Osteocyte (in vitro differentiated cells): ENCODE measurements around the gene RAB44. TPM values are rescaled to one million over a fixed set of nuclear protein-coding genes. Genes with fewer than 3 reads are reported as not detected.

Source experiments
- DNase-seq: peaks from one replicate; pipeline ENCODE4 v3.0.0; 2021; ENCODE audit warnings: mixed read lengths; ENCODE audit not compliant: unreplicated experiment; ENCODE audit errors: extremely low spot score
- H3K27ac Mint-ChIP-seq: one replicate; pipeline ENCODE4 v1.8.0; 2021; ENCODE audit warnings: mild to moderate bottlenecking, mixed read lengths; ENCODE audit not compliant: unreplicated experiment
- H3K27me3 Mint-ChIP-seq: one replicate; pipeline ENCODE4 v1.8.0; 2021; ENCODE audit warnings: mixed read lengths; ENCODE audit not compliant: unreplicated experiment
- H3K36me3 Mint-ChIP-seq: one replicate; pipeline ENCODE4 v1.8.0; 2021; ENCODE audit warnings: mixed read lengths; ENCODE audit not compliant: unreplicated experiment
- H3K4me1 Mint-ChIP-seq: one replicate; pipeline ENCODE4 v1.8.0; 2021; ENCODE audit warnings: mixed read lengths; ENCODE audit not compliant: unreplicated experiment
- H3K4me3 Mint-ChIP-seq: one replicate; pipeline ENCODE4 v1.8.0; 2021; ENCODE audit warnings: mild to moderate bottlenecking, moderate library complexity, mixed read lengths; ENCODE audit not compliant: unreplicated experiment
- H3K9me3 Mint-ChIP-seq: one replicate; pipeline ENCODE4 v1.8.0; 2021; ENCODE audit warnings: mixed read lengths; ENCODE audit not compliant: unreplicated experiment
- CTCF ChIP-seq: fragments of 200-600 bp; sonication (generic); IDR thresholded peaks from 2 replicates; pipeline ENCODE4 v1.5.0; 2021; ENCODE audit warnings: antibody characterized with exemption, mild to moderate bottlenecking, moderate library complexity
- total RNA-seq: library from RNA; stranded (reverse); gene quantifications from 2 replicates; pipeline ENCODE4 v1.2.1, GENCODE V29; 2021

RAB44 gene
- total RNA-seq, 1 donor from 2014 or later, result not detected

DNA sequence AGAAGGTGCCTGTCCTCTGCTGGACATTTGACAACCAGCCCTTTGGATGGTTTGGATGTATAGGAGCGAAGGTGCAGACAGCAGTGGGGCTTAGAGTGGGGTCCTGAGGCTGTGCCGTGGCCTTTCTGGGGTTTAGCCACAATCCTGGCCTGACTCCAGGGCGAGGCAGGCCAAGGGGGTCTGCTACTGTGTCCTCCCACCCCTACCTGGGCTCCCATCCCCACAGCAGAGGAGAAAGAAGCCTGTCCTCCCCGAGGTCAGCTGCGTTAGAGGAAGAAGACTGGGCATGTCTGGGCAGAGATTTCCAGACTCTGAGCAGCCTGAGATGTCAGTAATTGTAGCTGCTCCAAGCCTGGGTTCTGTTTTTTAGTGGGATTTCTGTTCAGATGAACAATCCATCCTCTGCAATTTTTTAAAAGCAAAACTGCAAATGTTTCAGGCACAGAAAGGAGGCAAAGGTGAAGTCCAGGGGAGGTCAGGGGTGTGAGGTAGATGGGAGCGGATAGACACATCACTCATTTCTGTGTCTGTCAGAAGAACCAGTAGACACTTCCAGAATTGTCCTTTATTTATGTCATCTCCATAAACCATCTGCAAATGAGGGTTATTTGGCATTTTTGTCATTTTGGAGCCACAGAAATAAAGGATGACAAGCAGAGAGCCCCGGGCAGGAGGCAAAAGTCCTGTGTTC, 20.4 kb upstream of the RAB44 start:
- peak overlapping the region; percentile 44 for H3K4me3 Mint-ChIP-seq
- peaks cover 3% of the 10 kb centered on the region for H3K36me3 Mint-ChIP-seq
- H3K27me3 Mint-ChIP-seq, result no peaks in the 10 kb centered on the region
- peak overlapping the region; percentile 96 for H3K27ac Mint-ChIP-seq
- H3K9me3 Mint-ChIP-seq, result no peaks in the 10 kb centered on the region
- H3K4me1 Mint-ChIP-seq, result peaks cover 51% of the 10 kb centered on the region
- no peak for TF ChIP-seq CTCF
- DNase-seq, result no peak

DNA sequence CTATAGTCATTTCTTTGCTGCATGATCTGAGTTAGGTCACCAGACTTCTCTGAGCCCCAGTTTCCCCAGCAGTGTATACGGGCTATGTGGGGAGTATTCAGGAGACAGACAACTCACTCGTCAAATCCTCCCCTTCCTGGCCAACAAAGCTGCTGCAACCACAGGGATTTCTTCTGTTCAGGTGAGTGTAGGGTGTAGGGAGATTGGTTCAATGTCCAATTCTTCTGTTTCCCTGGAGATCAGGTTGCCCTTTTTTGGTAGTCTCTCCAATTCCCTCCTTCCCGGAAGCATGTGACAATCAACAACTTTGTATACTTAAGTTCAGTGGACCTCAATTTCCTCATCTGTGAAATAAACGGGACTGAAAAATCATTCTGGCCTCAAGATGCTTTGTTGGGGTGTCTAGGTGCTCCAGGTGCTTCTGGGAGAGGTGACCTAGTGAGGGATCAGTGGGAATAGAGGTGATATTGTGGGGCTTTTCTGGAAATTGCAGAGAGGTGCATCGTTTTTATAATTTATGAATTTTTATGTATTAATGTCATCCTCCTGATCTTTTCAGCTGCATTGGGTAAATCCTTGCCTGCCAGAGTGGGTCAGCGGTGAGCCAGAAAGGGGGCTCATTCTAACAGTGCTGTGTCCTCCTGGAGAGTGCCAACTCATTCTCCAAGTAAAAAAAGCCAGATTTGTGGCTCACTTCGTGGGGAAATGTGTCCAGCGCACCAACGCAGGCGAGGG, 19.7 kb upstream of the RAB44 start:
- Mint-ChIP-seq H3K9me3 (no peaks in the 10 kb centered on the region), H3K27me3 (no peaks in the 10 kb centered on the region), H3K4me3 (peak overlapping the region; percentile 61), H3K36me3 (peaks cover 6% of the 10 kb centered on the region), H3K27ac (peak overlapping the region; percentile 96), H3K4me1 (peaks cover 56% of the 10 kb centered on the region)
- no peak for DNase-seq
- no peak for TF ChIP-seq CTCF

DNA sequence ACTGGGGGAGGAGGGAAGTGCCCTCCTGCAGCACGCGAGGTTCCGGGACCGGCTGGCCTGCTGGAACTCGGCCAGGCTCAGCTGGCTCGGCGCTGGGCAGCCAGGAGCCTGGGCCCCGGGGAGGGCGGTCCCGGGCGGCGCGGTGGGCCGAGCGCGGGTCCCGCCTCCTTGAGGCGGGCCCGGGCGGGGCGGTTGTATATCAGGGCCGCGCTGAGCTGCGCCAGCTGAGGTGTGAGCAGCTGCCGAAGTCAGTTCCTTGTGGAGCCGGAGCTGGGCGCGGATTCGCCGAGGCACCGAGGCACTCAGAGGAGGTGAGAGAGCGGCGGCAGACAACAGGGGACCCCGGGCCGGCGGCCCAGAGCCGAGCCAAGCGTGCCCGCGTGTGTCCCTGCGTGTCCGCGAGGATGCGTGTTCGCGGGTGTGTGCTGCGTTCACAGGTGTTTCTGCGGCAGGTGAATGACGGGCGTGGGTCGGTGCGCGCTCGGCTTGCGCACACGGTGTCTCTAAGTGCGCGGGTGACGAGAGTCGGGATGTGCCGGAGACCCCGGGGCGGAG, 19.1 kb upstream of the RAB44 start, which contains the start of gene CDKN1A:
Gene CDKN1A (plus strand): TSS at position 227 of the 555 bp plus-strand sequence. CDS start 5,388 bp downstream, outside the sequence.
- peaks cover 10% of the 10 kb centered on the region for H3K36me3 Mint-ChIP-seq
- H3K27me3 Mint-ChIP-seq, result no peaks in the 10 kb centered on the region
- no peak for TF ChIP-seq CTCF
- H3K9me3 Mint-ChIP-seq, result no peaks in the 10 kb centered on the region
- DNase-seq, result peak; percentile 98
- H3K4me1 Mint-ChIP-seq, result peaks cover 61% of the 10 kb centered on the region
- peak within 1 kb of the TSS; percentile 96 for H3K4me3 Mint-ChIP-seq
- peak within 1 kb of the TSS; percentile 99 for H3K27ac Mint-ChIP-seq

- TF ChIP-seq CTCF, result no peak
- H3K4me1 Mint-ChIP-seq, result peaks cover 57% of the 10 kb centered on the region
- no peaks in the 10 kb centered on the region for H3K9me3 Mint-ChIP-seq
- DNase-seq, result no peak
- peak overlapping the region; percentile 96 for H3K4me3 Mint-ChIP-seq
- H3K36me3 Mint-ChIP-seq, result peaks cover 16% of the 10 kb centered on the region
- peak overlapping the region; percentile 99 for H3K27ac Mint-ChIP-seq
- H3K27me3 Mint-ChIP-seq, result no peaks in the 10 kb centered on the region
These were observed 18.4 kb upstream of the RAB44 start for GRCh38 chr6:36679043-36679833.
